NCI-H1436 treated with DMSO at 0.1 percent for 48 hours (cell line): ENCODE measurements around the gene CDH3.
"Not testable (repeated sequence)": the region's sequence is repeated elsewhere in the genome, so short reads cannot be mapped to it uniquely, and the experiment has no call there.

Source experiments
- DNase-seq: peaks from one replicate; lab custom pipeline; 2025; lab: John Stamatoyannopoulos, UW

CDH3 gene

DNA sequence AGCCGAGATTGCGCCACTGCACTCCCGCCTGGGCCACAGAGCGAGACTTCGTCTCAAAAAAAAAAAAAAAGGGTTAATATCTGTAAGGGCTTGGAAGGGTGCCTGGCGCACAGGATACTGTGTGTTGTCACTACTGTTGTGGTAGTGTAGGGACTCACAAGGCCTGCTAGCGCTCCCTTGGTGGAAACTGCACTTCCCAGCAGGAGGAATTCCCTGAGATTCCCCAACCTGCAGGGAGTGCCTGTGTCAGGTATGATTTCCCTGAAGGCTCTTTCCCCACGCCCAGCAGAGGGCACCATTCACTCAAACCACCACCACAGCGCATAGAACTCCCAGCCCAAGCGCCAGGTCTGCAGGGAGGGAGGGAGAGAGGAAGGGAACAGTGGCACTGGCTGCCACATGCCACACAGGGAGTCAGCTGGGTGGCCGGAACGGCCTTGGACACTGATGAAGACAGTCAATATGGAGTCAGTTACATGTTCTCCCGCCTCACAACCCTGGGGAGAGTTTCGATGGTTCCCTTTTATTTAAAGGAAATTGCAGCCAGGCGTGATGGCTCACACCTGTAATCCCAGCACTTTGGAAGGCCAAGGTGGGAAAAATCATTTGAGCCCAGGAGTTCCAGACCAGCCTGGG lies 59.2 kb downstream of the CDH3 start:
- peak; percentile 18 for DNase-seq

DNA sequence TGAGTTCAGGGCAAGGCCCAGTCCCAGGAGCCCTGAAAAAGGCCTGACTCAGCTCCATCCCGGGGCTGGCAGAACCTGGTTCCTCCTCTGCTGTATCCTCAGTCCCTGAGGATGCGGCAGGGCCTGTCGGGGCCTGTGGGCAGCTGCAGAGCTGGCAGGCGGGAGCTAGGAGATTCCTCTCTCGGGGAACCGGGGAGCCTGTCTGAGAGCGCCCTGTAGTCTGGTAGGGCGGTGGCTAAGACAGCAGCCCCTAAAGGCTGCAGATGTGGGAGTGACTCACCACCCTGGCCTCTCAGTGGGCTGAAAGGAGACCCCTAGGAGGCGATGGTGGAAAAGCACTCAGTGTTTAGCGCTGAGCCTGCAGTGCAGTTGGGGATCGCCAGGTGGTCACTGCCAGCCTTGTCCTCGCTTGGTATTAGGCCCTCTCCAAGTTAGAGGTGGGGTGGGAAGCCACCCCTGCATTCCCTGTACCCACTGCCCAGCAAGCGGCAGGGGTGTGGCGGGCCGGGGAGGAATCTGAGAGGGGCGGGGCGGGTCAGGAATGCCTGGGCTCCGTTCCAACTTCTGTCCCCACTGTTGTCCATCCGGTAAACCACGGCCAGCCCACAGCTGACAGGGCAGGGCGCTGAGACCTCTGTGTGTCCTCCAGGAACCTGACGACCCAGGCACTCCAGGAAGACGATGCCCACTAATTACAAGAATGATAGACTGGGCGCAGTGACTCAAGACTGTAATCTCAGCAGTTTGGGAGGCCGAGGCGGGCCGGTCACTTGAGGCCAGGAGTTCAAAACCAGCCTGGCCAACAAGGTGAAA lies 62.4 kb downstream of the CDH3 start:
- no peak for DNase-seq

DNA sequence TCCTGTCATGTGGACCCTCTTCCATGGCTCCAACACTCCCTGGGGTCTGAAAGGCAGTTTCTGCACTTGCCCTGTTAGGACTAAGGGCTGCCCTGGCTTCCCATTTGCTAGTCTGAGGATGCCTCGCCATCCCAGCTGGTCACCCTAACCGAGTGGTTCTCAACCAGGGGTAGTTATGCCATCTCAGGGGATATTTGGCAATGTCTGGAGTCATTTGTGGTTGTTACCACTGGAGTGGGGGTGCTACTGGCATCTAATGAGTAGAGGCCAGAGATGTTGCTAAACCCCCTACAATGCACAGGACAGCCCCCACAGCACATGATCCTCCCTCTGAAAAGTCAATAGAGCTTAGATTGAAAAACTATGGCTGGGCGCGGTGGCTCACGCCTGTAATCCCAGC lies 65.1 kb downstream of the CDH3 start:
- DNase-seq = no peak

DNA sequence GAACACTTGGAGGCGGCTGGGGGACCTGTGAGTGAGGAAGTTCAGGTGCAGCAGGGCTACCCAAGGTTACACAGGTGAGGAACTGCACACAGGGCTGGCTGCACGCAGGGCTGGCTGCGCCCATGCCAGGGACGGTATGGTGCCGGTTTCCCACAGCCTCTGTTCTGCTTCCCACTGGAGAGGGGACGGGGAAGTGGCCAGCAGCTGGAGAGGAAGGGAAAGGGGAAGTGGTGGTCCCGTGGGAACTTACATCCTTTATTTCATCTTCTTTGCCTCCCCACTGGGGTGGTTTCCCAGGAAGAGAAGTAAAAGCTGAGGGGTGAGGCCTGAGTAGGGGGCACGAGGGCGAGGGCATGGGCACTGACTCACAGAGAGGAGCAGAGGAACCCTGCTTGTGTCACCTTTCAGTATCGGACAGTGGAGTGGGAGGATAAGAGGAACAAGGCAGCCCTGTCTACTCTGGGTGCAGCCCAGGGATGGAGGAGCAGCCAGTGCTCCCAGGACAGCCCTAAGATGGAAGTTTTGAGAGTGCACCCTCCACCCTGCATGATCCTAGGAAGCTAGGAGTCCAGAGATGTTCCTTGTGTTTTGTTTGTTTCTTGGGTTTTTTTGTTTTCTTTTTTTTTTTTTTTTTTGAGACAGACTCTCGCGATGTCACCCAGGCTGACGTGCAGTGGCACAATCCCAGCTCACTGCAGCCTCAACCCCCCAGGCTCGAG lies 66.5 kb downstream of the CDH3 start:
- DNase-seq = no peak

DNA sequence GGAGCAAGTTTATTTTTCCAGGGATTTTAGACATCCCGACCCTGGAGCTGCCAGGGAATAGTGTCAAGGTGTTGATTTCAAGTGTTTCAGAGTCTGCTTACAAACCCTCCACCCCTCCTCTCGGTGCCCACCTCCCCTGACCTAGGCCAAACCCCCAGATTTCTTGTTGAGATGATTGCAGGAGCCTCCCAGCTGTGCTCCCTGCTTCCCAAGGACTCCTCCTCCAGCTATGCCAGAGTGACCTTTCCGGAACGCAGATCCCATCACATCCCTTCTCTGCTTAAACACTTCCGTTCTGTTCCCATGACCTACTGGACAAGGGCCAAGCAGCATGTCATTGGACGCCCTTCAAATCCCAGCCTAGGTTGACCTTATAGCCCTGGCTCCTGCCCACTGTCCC lies 68.3 kb downstream of the CDH3 start:
- no peak for DNase-seq

DNA sequence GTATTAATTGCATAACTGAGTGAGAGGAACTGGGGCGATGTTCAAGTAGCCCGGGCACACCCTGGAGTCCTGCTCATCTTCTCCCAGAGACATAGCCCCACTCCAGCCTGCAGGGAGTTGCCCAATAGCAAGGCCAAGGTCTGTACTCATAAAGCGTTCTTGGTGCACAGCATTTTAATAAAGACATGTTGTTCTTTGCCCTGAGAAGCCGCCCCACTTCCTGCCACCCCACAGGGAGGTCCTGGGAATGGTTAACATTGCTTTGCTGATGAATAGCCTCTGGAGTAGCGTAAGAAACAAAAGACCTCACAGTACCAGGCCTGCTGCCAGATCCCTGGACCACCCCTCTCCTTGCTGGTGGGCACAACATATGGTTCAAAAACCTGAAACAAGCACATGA lies 70.4 kb downstream of the CDH3 start:
- DNase-seq = no peak

DNA sequence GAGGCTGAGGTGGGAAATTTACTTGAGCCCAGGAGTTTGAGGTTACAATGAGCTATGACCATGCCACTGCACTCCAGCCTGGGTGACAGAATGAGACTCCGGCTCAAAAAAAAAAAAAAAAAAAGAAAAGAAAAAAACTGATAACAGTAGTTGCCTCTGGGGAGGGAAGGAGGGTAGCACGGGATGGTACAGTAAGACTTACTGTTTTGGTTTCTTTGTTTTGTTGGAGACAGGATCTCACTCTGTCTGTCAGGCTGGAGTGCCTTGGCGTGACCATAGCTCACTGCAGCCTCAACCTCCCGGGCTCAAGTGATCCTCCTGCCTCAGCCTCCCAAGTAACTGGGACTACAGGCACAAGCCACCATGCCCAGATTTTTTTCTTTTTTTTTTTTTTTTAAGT lies 71.4 kb downstream of the CDH3 start:
- not testable (repeated sequence) for DNase-seq

DNA sequence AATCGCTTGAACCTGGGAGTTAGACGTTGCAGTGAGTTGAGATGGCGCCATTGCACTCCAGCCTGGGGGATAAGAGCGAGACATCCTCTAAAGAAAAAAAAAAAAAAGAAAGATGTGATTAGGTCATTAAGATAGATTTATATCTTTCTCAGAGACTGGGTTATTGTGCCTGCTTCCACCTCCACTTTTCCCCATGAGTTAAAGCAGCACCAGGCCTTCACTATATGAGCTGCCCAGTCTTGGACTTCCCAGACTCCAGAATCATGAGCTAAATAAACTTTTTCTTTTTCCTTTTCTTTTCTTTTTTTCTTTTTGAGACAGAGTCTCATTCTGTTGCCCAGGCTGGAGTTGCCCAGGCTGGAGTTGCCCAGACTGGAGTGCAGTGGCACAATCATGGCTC lies 72.6 kb downstream of the CDH3 start:
- DNase-seq = no peak

DNA sequence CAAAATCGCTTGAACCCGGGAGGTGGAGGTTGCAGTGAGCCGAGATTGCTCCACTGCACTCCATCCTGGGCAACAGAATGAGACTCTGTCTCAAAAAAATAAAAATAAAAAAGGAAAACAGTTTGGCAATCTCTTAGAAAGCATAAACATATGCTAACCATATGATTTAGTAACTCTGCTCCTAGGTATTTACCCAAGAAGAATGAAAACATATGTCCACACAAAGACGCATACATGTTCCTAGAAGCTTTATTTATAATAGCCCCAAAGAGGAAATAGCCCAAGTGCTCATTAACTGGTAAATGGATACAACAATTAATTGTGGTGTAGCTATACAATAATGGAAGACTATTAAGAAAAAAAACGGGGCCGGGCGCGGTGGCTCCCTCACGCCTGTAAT lies 73.5 kb downstream of the CDH3 start:
- DNase-seq = no peak

DNA sequence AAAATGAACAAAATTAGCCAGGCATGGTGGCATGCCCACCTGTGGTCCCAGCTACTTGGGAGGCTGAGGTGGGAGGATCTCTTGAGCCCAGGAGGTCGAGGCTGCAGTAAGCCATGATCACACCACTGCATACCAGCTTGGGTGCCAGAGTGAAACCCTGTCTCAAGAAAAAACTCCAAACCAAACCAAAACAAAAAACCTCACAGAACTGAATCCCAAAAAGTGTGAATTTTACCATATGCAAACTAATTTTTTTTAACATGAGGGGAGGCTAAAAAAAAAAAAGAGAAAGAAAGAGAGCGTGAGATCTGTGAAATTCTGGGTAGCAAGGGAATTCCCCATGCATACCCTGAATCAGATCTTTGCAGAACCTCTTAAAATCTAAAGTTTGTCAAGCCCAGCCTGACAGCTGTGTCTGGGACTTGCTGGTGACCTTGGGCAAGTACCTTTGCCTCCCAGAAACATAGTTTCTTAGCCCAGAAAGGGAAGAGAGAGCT lies 74.9 kb downstream of the CDH3 start:
- no peak for DNase-seq

DNA sequence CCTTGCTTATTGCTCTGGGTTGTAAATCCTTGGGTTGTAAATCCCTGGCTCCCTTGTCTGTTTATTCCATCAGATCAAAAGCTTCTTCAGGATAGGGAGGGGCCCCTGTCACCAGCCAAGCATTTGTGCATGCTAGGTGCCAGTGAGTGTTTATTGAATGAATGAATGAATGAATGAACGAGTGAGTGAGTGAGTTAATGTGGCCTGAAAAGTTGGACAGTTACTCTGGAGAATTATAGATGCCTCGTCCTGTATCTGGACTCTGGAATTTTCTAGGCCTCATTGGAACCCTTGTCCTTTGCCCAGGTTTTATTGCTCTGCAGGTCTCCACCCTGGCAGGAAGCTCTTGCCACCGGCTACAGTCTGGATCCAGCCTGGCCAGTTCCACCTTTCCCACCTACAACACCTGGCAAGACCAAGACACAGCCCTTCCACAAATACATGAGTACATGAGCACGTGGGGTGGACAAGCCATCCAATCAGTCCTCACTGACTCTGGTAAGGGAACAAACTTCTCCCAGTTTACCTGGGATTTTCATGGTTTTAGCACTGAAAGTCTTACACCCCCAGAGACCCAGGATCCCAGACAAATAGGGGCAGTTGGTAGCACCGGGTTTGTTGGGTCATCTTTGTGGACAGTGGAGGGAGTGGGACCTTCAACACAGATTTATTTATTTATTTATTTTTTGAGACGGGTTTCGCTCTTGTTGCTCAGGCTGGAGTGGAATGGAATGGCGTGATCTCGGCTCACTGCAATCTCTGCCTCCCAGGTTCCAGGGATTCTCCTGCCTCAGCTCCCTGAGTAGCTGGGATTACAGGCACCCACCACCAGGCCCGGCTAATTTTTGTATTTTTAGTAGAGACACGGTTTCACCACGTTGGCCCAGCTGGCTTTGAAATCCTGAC lies 77.3 kb downstream of the CDH3 start:
- DNase-seq = no peak

DNA sequence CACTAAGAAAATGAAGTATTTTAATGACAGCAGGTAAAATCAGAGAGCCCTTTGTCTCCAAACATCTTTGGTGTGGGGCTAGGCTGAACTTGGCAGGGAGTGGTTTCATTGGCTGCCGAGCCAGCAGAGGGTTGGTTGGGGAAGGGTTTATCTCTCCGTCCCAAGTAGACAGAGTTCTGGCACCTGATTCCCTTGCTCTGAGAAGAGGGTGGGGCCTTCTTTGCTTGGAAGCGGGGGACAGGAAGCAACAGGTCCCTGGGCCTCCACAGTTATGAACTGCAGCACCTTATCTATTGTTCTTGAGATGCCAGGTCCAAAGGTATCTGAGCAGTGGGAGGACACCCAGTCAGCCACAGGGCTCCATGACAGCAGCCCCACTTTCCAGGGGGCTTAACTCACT lies 79.7 kb downstream of the CDH3 start:
- no peak for DNase-seq

DNA sequence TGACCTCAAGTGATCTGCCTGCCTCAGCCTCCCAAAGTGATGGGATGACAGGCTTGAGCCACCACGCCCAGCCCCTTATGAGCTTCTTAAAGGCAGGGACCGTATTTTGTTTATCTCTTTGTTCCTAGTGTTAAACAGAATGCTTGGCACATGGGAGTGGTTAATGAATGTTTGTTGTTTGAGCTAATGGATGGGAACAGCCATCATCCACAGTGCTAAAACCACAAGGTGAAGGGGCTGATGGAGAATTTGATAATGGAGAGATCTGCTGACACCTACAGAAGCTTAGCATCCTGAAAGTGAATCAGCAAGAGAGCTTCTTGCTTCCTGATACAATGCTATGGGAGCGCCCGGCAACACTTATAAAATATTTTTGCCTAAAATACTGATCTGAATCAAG lies 83.4 kb downstream of the CDH3 start:
- DNase-seq = no peak

DNA sequence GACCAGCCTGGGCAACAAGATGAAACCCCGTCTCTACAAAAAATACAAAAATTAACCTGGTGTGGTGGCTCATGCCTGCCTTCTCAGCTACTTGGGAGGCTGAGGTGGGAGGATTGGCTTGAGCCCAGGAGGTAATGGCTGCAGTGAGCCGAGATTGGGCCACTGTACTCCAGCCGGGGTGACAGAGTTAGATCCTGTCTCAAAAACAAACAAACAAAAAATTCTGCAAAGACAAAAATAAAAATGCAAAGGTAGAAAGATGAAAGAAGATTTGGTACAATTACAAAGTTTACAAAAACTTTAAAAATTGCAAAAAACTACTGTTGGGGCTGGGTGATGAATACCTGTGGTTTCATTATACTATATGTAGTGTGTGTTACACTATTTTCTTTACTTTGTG lies 86.5 kb downstream of the CDH3 start:
- DNase-seq = no peak

DNA sequence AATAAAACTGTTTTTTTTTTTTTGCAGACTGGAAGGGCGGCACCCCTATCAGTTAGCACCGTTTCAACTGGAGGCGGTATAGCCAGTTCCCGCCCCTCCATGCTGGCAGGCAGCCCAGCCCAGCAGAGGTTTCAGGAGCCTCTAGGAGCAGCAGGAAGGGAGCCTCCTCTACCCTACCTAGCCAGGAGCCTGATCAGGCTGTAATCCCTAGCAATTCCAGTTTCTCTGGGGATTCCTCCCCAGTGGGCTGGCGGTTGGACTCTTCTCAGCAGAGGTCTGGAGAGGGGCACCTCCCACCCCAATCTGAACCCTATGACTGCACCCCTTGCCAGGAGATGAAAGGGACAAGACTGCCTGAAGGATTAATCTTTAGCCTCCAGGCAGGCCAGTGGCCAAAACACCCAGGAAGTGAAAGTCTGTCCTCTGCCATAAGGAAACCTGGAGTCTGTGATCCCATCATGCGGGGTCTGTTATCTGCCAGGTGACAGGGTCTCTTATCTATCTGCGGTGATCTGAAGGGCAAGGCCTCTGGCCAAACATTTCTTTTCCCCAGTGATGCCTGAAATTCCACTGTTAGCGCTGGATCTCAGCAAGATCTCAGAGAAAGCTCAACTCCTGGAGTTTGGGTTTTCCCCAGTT lies 87.1 kb downstream of the CDH3 start:
- DNase-seq = no peak

DNA sequence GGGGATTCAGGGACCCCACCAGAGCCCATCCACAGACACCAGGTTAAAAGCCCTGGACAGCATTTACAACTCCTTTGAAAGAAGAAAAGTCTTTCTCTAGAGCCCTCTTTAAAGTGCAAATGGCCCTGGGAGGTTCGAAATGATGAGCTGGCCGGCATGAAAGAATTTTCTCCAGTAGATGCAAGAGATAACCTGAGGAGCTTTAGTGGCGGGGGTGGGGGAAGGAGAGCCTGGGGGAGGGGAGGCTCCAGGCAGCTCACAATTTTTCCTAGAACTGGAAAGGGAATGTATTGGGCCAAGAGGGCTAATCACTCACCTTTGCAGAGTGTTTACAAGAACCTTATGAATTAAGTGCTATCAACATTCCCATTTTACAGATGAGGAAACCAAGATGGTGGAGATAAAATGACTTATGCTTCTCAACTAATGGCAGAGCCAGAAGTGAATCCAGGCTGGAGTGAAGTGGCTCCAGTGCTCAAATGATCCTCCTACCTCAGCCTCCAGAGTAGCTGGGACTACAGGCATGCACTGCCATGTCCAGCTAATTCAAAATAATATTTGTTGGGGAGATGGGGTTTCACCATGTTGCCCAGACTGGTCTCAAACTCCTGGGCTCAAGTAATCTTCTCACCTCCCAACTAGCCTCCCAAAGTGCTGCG lies 87.8 kb downstream of the CDH3 start:
- no peak for DNase-seq

DNA sequence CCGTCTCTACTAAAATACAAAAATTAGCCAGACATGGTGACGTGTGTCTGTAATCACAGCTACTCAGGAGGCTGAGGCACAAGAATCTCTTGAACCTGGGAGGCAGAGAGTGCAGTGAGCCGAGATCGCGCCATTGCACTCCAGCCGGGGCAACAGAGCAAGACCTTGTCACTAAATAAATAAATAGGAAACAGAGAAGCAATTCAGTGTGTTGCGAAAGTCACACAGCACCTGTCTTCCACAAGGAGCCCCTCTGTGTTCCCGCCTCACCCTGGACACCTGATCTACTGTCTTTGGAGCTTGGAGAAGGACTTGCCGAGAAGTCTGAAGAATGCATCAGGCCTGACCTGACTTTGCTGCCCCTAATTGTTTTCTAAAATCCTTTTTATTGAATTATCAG lies 88.5 kb downstream of the CDH3 start:
- DNase-seq = no peak

DNA sequence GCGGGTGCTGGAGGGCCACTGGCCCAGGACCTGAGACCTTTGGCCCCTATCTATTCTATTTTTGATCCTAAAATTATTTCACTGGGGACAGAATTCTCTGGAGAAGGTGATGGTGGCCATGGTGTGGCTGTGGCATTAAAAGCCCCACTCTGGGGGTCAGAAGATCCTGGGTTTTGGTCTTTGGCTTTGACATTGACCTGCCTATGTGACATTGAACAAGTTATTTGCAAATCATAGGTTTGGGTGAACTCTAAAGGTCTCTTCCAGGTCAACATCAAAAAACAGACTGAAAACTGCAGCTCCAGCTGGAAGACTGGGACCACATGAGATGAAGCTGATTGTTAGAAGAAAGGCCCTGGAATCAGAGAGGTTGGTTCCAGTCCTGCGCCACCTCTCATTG lies 89.7 kb downstream of the CDH3 start:
- no peak for DNase-seq

DNA sequence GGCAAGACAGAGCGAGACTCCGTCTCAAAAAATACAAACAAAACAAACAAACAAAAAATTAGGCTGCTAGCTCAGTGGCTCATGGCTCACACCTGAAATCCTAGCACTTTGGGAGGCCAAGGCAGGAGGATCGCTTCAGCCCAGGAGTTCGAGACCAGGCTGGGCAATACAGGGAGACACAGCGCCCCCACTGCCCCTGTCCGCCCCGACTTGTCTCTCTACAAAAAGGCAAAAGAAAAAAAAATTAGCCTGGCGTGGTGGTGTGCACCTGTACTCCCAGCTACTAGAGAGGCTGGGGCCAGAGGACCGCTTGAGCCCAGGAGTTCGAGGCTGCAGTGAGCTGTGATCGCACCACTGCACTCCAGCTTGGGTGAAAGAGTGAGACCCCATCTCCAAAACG lies 91.5 kb downstream of the CDH3 start:
- DNase-seq = no peak

DNA sequence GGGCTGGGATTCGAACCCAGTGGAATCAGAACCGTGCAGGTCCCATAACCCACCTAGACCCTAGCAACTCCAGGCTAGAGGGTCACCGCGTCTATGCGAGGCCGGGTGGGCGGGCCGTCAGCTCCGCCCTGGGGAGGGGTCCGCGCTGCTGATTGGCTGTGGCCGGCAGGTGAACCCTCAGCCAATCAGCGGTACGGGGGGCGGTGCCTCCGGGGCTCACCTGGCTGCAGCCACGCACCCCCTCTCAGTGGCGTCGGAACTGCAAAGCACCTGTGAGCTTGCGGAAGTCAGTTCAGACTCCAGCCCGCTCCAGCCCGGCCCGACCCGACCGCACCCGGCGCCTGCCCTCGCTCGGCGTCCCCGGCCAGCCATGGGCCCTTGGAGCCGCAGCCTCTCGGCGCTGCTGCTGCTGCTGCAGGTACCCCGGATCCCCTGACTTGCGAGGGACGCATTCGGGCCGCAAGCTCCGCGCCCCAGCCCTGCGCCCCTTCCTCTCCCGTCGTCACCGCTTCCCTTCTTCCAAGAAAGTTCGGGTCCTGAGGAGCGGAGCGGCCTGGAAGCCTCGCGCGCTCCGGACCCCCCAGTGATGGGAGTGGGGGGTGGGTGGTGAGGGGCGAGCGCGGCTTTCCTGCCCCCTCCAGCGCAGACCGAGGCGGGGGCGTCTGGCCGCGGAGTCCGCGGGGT lies 92.1 kb downstream of the CDH3 start, which contains the start of gene CDH1:
CDH1 (plus strand) TSS at position 247 of the 684 bp plus-strand sequence; CDS start at position 371, 124 bp downstream.
- peak; percentile 73 for DNase-seq
